Prostate gland (tissue), 2 donors: Measurements from ENCODE around the gene SBF2.

ENCODE experiments used
- CTCF ChIP-seq, 4 experiments: fragments of 200-600 bp in 2 of 4; fragments of 450-650 bp in 2 of 4; sonication (generic) in 2 of 4; IDR thresholded peaks; 1 replicate in 3 of 4; 2 replicates in 1 of 4; pipeline ENCODE4 v1.5.1; 2016 to 2019; ENCODE audit warnings: antibody characterized with exemption in 4 of 4, mild to moderate bottlenecking in 2 of 4, moderate library complexity in 2 of 4
- POLR2AphosphoS5 ChIP-seq: sonication (generic); formaldehyde crosslinking; IDR thresholded peaks from one replicate; pipeline ENCODE4 v1.6.1; 2017; ENCODE audit warnings: antibody characterized with exemption

- TF ChIP-seq POLR2AphosphoS5 (peak; percentile 28), CTCF (IDR thresholded peaks at IDR 0.05) (no peak)
Observed at GRCh38 chr11:10087186-10087922, 206.7 kb downstream of the SBF2 start.
